DMS53 treated with DMSO at 0.1 percent for 48 hours (cell line): ENCODE data around the gene DLX1.
"Not testable (repeated sequence)": the region's sequence is repeated elsewhere in the genome, so short reads cannot be mapped to it uniquely, and the experiment has no call there.

Source experiments
- DNase-seq: peaks from one replicate; lab custom pipeline; 2025; ENCODE audit not compliant: unreplicated experiment; lab: John Stamatoyannopoulos, UW

The DLX1 gene

DNA sequence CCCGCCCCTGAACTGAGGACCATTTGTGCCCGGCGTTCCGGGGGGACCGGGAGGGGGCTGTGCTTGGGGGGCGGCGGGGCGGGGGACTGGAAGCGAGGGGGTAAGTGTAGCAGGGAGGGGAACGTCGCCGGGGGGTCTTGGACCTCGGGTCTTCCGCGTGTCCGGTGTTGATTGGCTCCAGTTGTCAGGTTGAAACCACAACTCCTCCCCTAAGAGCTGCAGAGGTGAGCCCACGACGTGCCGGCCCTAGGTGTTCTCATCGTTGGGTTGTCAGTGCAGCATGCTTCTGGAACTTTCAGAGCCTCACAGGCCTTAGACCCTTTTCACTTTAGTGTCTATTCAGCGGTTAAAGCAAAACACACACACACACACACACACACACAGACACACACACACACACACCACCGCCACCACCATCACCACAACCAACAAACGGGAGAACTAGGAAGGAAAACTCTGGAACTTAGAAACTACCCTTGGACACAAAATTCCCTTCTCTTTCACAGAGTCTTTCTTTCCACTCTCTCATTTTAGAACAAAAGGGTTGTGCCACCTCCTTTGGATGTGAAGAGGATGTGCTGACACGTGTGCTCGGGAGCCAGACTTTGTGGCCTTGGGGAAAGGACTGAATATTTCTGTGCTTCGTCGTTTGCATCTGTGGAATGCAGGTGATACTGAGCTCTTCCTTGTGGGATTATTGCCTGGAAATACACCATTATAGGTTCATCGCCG, 24.1 kb downstream of the DLX1 start:
- no peak for DNase-seq

- no peak for DNase-seq
These were observed 24.9 kb downstream of the DLX1 start for GRCh38 chr2:172109988-172110811.

DNA sequence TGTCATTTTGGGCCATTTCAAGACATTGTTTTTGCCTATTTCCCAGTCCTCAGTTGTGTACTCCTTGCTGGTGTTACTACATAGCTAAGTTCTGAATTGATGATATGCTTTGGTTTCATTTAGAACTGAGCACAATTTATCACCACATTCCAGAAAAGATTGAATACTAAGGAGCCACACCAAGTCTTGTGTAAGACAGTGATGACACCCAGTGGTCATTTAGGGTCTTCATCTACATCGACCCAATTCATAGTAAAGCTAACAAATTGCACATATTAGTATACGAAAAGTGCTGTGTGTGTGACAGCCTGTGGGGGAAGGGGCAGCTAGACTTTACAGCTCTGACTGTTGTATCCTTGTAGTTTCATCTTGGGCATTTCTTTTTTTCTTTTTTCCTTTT, 28.3 kb downstream of the DLX1 start:
- DNase-seq, result no peak

- not testable (repeated sequence) for DNase-seq
These were observed 28.9 kb downstream of the DLX1 start for GRCh38 chr2:172114176-172114575.

GRCh38 chr2:172114579-172114978, 29.3 kb downstream of the DLX1 start:
- DNase-seq, result no peak

- no peak for DNase-seq
These were observed 30.8 kb downstream of the DLX1 start for GRCh38 chr2:172116107-172116506.

DNA sequence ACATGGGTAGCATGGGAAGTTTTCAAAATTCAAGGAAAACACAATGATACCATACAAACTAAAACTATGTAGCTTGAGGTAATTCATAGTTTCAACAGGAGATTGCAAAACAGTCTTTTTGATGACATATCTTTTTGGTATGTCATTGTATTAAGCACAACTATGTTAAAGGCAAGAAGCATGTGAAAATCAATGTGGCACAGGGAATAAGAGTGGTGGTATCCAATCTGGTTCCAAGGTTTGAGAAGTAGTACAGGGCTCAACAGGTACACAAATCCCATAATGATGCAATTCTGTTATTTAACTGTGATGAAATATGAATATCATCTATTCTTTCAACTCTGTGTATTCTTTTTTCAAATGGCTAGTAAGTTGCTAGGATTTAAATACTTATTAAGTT, 33.8 kb downstream of the DLX1 start:
- no peak for DNase-seq

- no peak for DNase-seq
These were observed 34.8 kb downstream of the DLX1 start for GRCh38 chr2:172120118-172120517.

GRCh38 chr2:172128484-172128883, 43.2 kb downstream of the DLX1 start:
- DNase-seq, result no peak

- no peak for DNase-seq
These were observed 44.1 kb downstream of the DLX1 start for GRCh38 chr2:172129404-172129803.

GRCh38 chr2:172131713-172132555, 46.6 kb downstream of the DLX1 start:
- no peak for DNase-seq

- no peak for DNase-seq
These were observed 49.0 kb downstream of the DLX1 start for GRCh38 chr2:172134270-172134669.

GRCh38 chr2:172135446-172135845, 50.1 kb downstream of the DLX1 start:
- DNase-seq, result no peak

DNA sequence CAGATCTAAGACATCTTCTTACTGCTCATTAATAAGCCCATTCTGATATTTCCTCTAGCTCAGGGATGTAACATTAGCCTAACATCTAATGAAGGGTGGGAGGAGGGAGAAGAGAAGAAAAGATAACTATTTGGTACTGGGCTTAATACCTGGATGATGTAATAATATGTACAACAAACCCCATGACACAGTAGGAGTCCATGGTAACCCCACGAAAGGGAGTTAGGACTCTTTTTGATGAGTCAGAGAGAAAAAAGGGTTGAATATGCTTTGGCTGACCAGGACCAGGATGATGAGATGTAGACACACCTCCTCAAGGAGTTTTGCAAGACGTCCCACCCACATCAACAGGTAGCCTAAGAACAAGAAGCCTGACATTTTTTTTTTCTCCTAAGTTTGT, 51.8 kb downstream of the DLX1 start:
- no peak for DNase-seq

GRCh38 chr2:172137943-172138342, 52.6 kb downstream of the DLX1 start:
- no peak for DNase-seq

DNA sequence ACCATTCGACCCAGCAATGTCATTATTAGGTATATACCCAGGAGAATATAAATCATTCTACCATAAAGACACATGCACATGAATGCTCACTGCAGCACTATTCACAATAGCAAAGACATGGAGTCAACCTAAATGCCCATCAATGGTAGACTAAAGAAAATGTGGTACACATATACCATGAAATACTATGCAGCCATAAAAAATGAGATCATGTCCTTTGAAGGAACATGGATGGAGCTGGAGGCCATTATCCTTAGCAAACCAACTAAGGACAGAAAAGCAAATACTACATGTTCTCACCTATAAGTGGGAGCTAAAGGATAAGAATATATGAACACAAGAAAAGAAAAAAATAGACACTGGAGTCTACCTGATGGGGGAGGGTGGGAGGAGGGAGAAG, 53.4 kb downstream of the DLX1 start:
- not testable (repeated sequence) for DNase-seq
